CD14-positive monocyte (primary cell): ENCODE data around the gene HTRA2. TPM values are rescaled to one million over a fixed set of nuclear protein-coding genes. Genes with fewer than 3 reads are reported as not detected.

Experiments used
- DNase-seq, 3 donors: peaks; one replicate each; pipeline ENCODE4 v3.0.0-alpha.2; 2011 to 2022
- H2AFZ ChIP-seq: 2 replicates; pipeline ENCODE4 v1.6.0; 2012; ENCODE audit warnings: mild to moderate bottlenecking, low read depth, low read length, inconsistent platforms; ENCODE audit not compliant: insufficient read depth, poor library complexity, severe bottlenecking
- H3K27ac ChIP-seq, 2 donors: 1 replicate in 1 of 2; 2 replicates in 1 of 2; pipeline ENCODE4 v1.5.1; 2012 to 2013; ENCODE audit warnings: low read length in 2 of 2, control low read depth in 1 of 2, inconsistent platforms in 1 of 2, low read depth in 1 of 2, mild to moderate bottlenecking in 1 of 2
- H3K27me3 ChIP-seq, 2 donors: one replicate each; pipeline versions ENCODE4 v1.6.0 to v1.6.1; 2011 to 2013; ENCODE audit warnings: low read length in 2 of 2; ENCODE audit not compliant: control insufficient read depth in 2 of 2, insufficient read depth in 2 of 2
- H3K36me3 ChIP-seq, 2 donors: replicated peaks in 1 of 2; 1 replicate in 1 of 2; 2 replicates in 1 of 2; pipeline versions ENCODE4 v1.5.1 to v1.6.1; 2012 to 2013; ENCODE audit warnings: low read length in 2 of 2, control low read depth in 1 of 2, inconsistent platforms in 1 of 2, mild to moderate bottlenecking in 1 of 2; ENCODE audit not compliant: insufficient read depth in 2 of 2, control insufficient read depth in 1 of 2
- H3K4me1 ChIP-seq, 2 donors: 1 replicate in 1 of 2; 2 replicates in 1 of 2; pipeline versions ENCODE4 v1.5.1 to v1.6.1; 2012 to 2013; ENCODE audit warnings: low read length in 2 of 2, control low read depth in 1 of 2, inconsistent platforms in 1 of 2, mild to moderate bottlenecking in 1 of 2, moderate library complexity in 1 of 2; ENCODE audit not compliant: insufficient read depth in 2 of 2, control insufficient read depth in 1 of 2
- H3K4me2 ChIP-seq: replicated peaks from 2 replicates; pipeline ENCODE3; 2012; ENCODE audit warnings: low read length, moderate library complexity, mild to moderate bottlenecking; ENCODE audit not compliant: poor library complexity, severe bottlenecking; ENCODE audit errors: extremely low read depth
- H3K4me3 ChIP-seq, 3 experiments: fragments of 200-600 bp in 1 of 3; sonication (generic) in 1 of 3; replicated peaks in 1 of 3; 1 replicate in 2 of 3; 2 replicates in 1 of 3; pipeline ENCODE4 v1.5.1; 2011 to 2013; ENCODE audit warnings: low read length in 3 of 3, mild to moderate bottlenecking in 3 of 3, control low read depth in 2 of 3, low read depth in 2 of 3, inconsistent platforms in 1 of 3, moderate library complexity in 1 of 3
- H3K79me2 ChIP-seq: 2 replicates; pipeline ENCODE4 v1.6.0; 2012; ENCODE audit warnings: mild to moderate bottlenecking, control low read depth, inconsistent platforms, low read length, moderate library complexity; ENCODE audit not compliant: insufficient read depth
- H3K9ac ChIP-seq: 2 replicates; pipeline ENCODE4 v1.6.0; 2017; ENCODE audit warnings: low read length, mild to moderate bottlenecking; ENCODE audit not compliant: insufficient read depth, poor library complexity, severe bottlenecking
- H3K9me3 ChIP-seq, 2 donors: replicated peaks in 1 of 2; 1 replicate in 1 of 2; 2 replicates in 1 of 2; pipeline versions ENCODE4 v1.5.1 to v1.6.1; 2012 to 2013; ENCODE audit warnings: low read length in 2 of 2, control low read depth in 1 of 2; ENCODE audit not compliant: control insufficient read depth in 1 of 2, insufficient read depth in 1 of 2
- H4K20me1 ChIP-seq: 2 replicates; pipeline ENCODE4 v1.6.0; 2012; ENCODE audit warnings: mild to moderate bottlenecking, low read length, control low read depth, moderate library complexity; ENCODE audit not compliant: insufficient read depth
- H3K27ac Mint-ChIP-seq, 7 donors: one replicate each; pipeline ENCODE4 v1.8.0; 2020; ENCODE audit warnings: mild to moderate bottlenecking in 7 of 7, mixed read lengths in 7 of 7, moderate library complexity in 6 of 7, inconsistent platforms in 2 of 7
- H3K27me3 Mint-ChIP-seq, 3 donors: one replicate each; pipeline ENCODE4 v1.8.0; 2021 to 2022; ENCODE audit warnings: low read depth in 3 of 3, mild to moderate bottlenecking in 3 of 3, mixed read lengths in 3 of 3, moderate library complexity in 3 of 3, inconsistent platforms in 1 of 3
- H3K36me3 Mint-ChIP-seq, 2 donors: one replicate each; pipeline ENCODE4 v1.8.0; 2020; ENCODE audit warnings: mixed read lengths in 2 of 2, inconsistent platforms in 1 of 2, mild to moderate bottlenecking in 1 of 2
- H3K4me1 Mint-ChIP-seq: one replicate; pipeline ENCODE4 v1.8.0; 2020; ENCODE audit warnings: mild to moderate bottlenecking, mixed read lengths
- H3K4me3 Mint-ChIP-seq, 2 donors: one replicate each; pipeline ENCODE4 v1.8.0; 2020; ENCODE audit warnings: mild to moderate bottlenecking in 2 of 2, mixed read lengths in 2 of 2, moderate library complexity in 1 of 2
- H3K9me3 Mint-ChIP-seq, 7 donors: one replicate each; pipeline ENCODE4 v1.8.0; 2020 to 2022; ENCODE audit warnings: mixed read lengths in 7 of 7, mild to moderate bottlenecking in 6 of 7, moderate library complexity in 6 of 7, inconsistent platforms in 2 of 7
- CTCF ChIP-seq: fragments of 200-600 bp; IDR thresholded peaks from one replicate; pipeline ENCODE4 v1.8.0; 2022; ENCODE audit warnings: antibody characterized with exemption, mild to moderate bottlenecking
- WGBS: methylation state at CpG from one replicate; pipeline ENCODE4 v1.1.5; 2013; ENCODE audit warnings: missing lambda C conversion rate; ENCODE audit not compliant: insufficient coverage; 5-methylcytosine and 5-hydroxymethylcytosine counted together
- intact Hi-C, 2 donors: fragments of 100-400 bp; cut with micrococcal nuclease; formaldehyde crosslinking; loops; one replicate each; pipeline versions ENCODE4 v1.15.0 to v1.15.1; 2023
- polyA plus RNA-seq, 3 donors: library from polyadenylated mRNA; depleted of rRNA in 1 of 3; unstranded in 2 of 3; stranded (reverse) in 1 of 3; fragments of 300-500 nt in 2 of 3; fragments of >200 nt in 1 of 3; fragmentation: Illumina TruSeq in 2 of 3; gene quantifications; 1 replicate in 2 of 3; 2 replicates in 1 of 3; pipeline ENCODE4 v1.2.3, GENCODE V29; 2012 to 2021

HTRA2 gene
- polyA plus RNA-seq, 3 donors = 11.3 to 20.5 (median 15.0) TPM

GRCh38 chr2:74524005-74524404, 5.7 kb upstream of the HTRA2 start:
- Histone ChIP-seq H3K4me3 (no peak overlapping the region), H3K9ac (no peak overlapping the region), H3K27me3 (peaks cover 9 to 20% of the 10 kb centered on the region in 2 donors), H3K79me2 (peaks cover 15% of the 10 kb centered on the region), H4K20me1 (peaks cover 24% of the 10 kb centered on the region), H2AFZ (no peak overlapping the region), H3K9me3 (peaks cover 0 to 6% of the 10 kb centered on the region in 2 donors), H3K4me1 (peaks cover 15 to 25% of the 10 kb centered on the region in 2 donors), H3K27ac (no peak overlapping the region), H3K4me2 (no peak overlapping the region), H3K36me3 (peaks cover 17 to 25% of the 10 kb centered on the region in 2 donors)
- peaks cover 25% of the 10 kb centered on the region for H3K4me1 Mint-ChIP-seq
- H3K27me3 Mint-ChIP-seq = peaks cover 32 to 35% (median 34%) of the 10 kb centered on the region in 3 donors
- H3K27ac Mint-ChIP-seq = no peak overlapping the region
- intact Hi-C loops = no loop called here
- no peak for DNase-seq
- peaks cover 0 to 11% (median 1%) of the 10 kb centered on the region in 7 donors for H3K9me3 Mint-ChIP-seq
- WGBS = 91% methylated on average over 4 of the region's 9 CpGs
- peaks cover 24 to 37% of the 10 kb centered on the region in 2 donors for H3K36me3 Mint-ChIP-seq
- H3K4me3 Mint-ChIP-seq = no peak overlapping the region
- TF ChIP-seq CTCF = no peak

GRCh38 chr2:74524955-74525716, 4.6 kb upstream of the HTRA2 start:
- Mint-ChIP-seq H3K4me1 (peaks cover 26% of the 10 kb centered on the region), H3K27me3 (peaks cover 21 to 24% (median 23%) of the 10 kb centered on the region in 3 donors), H3K36me3 (peaks cover 24 to 37% of the 10 kb centered on the region in 2 donors), H3K9me3 (peaks cover 0 to 10% (median 1%) of the 10 kb centered on the region in 7 donors), H3K27ac (no peak overlapping the region), H3K4me3 (no peak overlapping the region)
- no peak for TF ChIP-seq CTCF
- peaks cover 26% of the 10 kb centered on the region for H4K20me1 ChIP-seq
- H3K9me3 ChIP-seq = no peaks in the 10 kb centered on the region
- no peak overlapping the region for H3K27ac ChIP-seq
- peaks cover 16 to 29% of the 10 kb centered on the region in 2 donors for H3K4me1 ChIP-seq
- intact Hi-C loops = loop anchor here (5.0 kb wide), 2 partner anchors 43 to 68 kb away; partner anchors contain the start of genes INO80B (in 2 of the 2), WBP1 (in 2 of the 2), CCDC142 (in 1 of the 2) and TTC31 (in 1 of the 2)
- WGBS = 100% methylated on average over 6 of the region's 10 CpGs
- no peak overlapping the region for H3K4me3 ChIP-seq
- H3K79me2 ChIP-seq = peaks cover 25% of the 10 kb centered on the region
- peaks cover 0 to 9% of the 10 kb centered on the region in 2 donors for H3K27me3 ChIP-seq
- H3K36me3 ChIP-seq = peaks cover 17 to 25% of the 10 kb centered on the region in 2 donors
- DNase-seq = no peak
- H3K9ac ChIP-seq = no peak overlapping the region
- H3K4me2 ChIP-seq = no peak overlapping the region
- H2AFZ ChIP-seq = no peak overlapping the region
